ENCODE data around the gene MFSD6L. TPM values are rescaled to one million over a fixed set of nuclear protein-coding genes. Genes with fewer than 3 reads are reported as not detected.

The MFSD6L gene
- total RNA-seq, 4 donors from 2014 or later: 0.17 to 0.33 TPM; not detected in 2

- intact Hi-C loops (cut with DNase I): no loop called here
- Histone ChIP-seq H3K27ac (replicated peaks in 1 of 4) (no peak overlapping the region), H3K9me3 (no peaks in the 10 kb centered on the region), H3K27me3 (no peaks in the 10 kb centered on the region), H3K4me1 (no peaks in the 10 kb centered on the region), H3K4me3 (no peak overlapping the region), H3K36me3 (no peaks in the 10 kb centered on the region)
- 90% methylated on average over 8 of the region's 8 CpGs for WGBS
- TF ChIP-seq EP300 (IDR thresholded peaks at IDR 0.05) (no peak), CTCF (IDR thresholded peaks at IDR 0.05) (no peak), POLR2A (IDR thresholded peaks at IDR 0.05; ENCODE audit: low read depth) (no peak), POLR2AphosphoS5 (IDR thresholded peaks at IDR 0.05) (no peak)
- DNase-seq (ENCODE audit: extremely low spot score): no peak
Measured at GRCh38 chr17:8762012-8762411, 37.2 kb downstream of the MFSD6L start.

GRCh38 chr17:8758137-8758596 lies 41.0 kb downstream of the MFSD6L start, which contains the start of gene SPDYE4:
Gene SPDYE4, minus strand, starts transcription at chr17:8758546. Its CDS starts 164 bp downstream, at chr17:8758382.
- intact Hi-C loops (cut with DNase I): no loop called here
- H3K36me3 ChIP-seq: no peaks in the 10 kb centered on the region
- H3K9me3 ChIP-seq: no peaks in the 10 kb centered on the region
- DNase-seq (ENCODE audit: extremely low spot score): peak; percentile 37
- H3K4me3 ChIP-seq: no peak within 1 kb of the TSS
- no peaks in the 10 kb centered on the region for H3K4me1 ChIP-seq
- H3K27ac ChIP-seq (replicated peaks in 1 of 4): no peak within 1 kb of the TSS
- no peak for TF ChIP-seq POLR2AphosphoS5 (IDR thresholded peaks at IDR 0.05)
- TF ChIP-seq POLR2A (IDR thresholded peaks at IDR 0.05; ENCODE audit: low read depth): no peak
- TF ChIP-seq EP300 (IDR thresholded peaks at IDR 0.05): no peak
- no peak for TF ChIP-seq CTCF (IDR thresholded peaks at IDR 0.05)
- 86% methylated on average over 15 of the region's 15 CpGs for WGBS
- peaks cover 0 to 11% (median 0%) of the 10 kb centered on the region in 4 donors for H3K27me3 ChIP-seq

GRCh38 chr17:8757189-8757588 lies 42.0 kb downstream of the MFSD6L start:
- H3K4me3 ChIP-seq: no peak overlapping the region
- peaks cover 0 to 11% (median 0%) of the 10 kb centered on the region in 4 donors for H3K27me3 ChIP-seq
- no peak for TF ChIP-seq CTCF (IDR thresholded peaks at IDR 0.05)
- TF ChIP-seq EP300 (IDR thresholded peaks at IDR 0.05): no peak
- no peak for TF ChIP-seq POLR2AphosphoS5 (IDR thresholded peaks at IDR 0.05)
- no peak for TF ChIP-seq POLR2A (IDR thresholded peaks at IDR 0.05; ENCODE audit: low read depth)
- H3K36me3 ChIP-seq: no peaks in the 10 kb centered on the region
- WGBS: 83% methylated on average over 13 of the region's 13 CpGs
- no peaks in the 10 kb centered on the region for H3K9me3 ChIP-seq
- DNase-seq (ENCODE audit: extremely low spot score): peak; percentile 39
- intact Hi-C loops (cut with DNase I): no loop called here
- no peaks in the 10 kb centered on the region for H3K4me1 ChIP-seq
- H3K27ac ChIP-seq (replicated peaks in 1 of 4): no peak overlapping the region

- Histone ChIP-seq H3K4me1 (no peaks in the 10 kb centered on the region), H3K4me3 (no peak overlapping the region), H3K27me3 (peaks cover 0 to 11% (median 0%) of the 10 kb centered on the region in 4 donors), H3K27ac (replicated peaks in 1 of 4) (no peak overlapping the region), H3K36me3 (no peaks in the 10 kb centered on the region), H3K9me3 (no peaks in the 10 kb centered on the region)
- 90% methylated on average over 12 of the region's 12 CpGs for WGBS
- no peak for TF ChIP-seq EP300 (IDR thresholded peaks at IDR 0.05)
- intact Hi-C loops (cut with DNase I): no loop called here
- DNase-seq (ENCODE audit: extremely low spot score): peak; percentile 57
Measured at GRCh38 chr17:8755590-8756255, 43.4 kb downstream of the MFSD6L start.

- WGBS: 79% methylated on average over 8 of the region's 8 CpGs
- Histone ChIP-seq H3K4me1 (no peaks in the 10 kb centered on the region), H3K9me3 (no peaks in the 10 kb centered on the region), H3K4me3 (no peak overlapping the region), H3K27ac (replicated peaks in 1 of 4) (no peak overlapping the region), H3K36me3 (no peaks in the 10 kb centered on the region), H3K27me3 (peaks cover 0 to 11% (median 0%) of the 10 kb centered on the region in 4 donors)
- intact Hi-C loops (cut with DNase I): no loop called here
- TF ChIP-seq POLR2AphosphoS5 (IDR thresholded peaks at IDR 0.05): no peak
- no peak for TF ChIP-seq EP300 (IDR thresholded peaks at IDR 0.05)
- no peak for TF ChIP-seq POLR2A (IDR thresholded peaks at IDR 0.05; ENCODE audit: low read depth)
- DNase-seq (ENCODE audit: extremely low spot score): peak; percentile 68
Measured at GRCh38 chr17:8754890-8755289, 44.3 kb downstream of the MFSD6L start.

Data from esophagus muscularis mucosa (tissue), 4 donors.